ENCODE data around the gene PRELID1.

The PRELID1 gene

GRCh38 chr5:177288191-177288590, 15.4 kb upstream of the PRELID1 start:
- H3K9me3 ChIP-seq (ENCODE audit: low read length) = no peaks in the 10 kb centered on the region
- H2AFZ ChIP-seq (ENCODE audit: low read depth, low read length) = no peak overlapping the region
- no peak overlapping the region for H3K4me3 ChIP-seq (ENCODE audit: low read length)
- no peaks in the 10 kb centered on the region for H3K4me1 ChIP-seq (ENCODE audit: insufficient read depth, low read length)
- peaks cover 2% of the 10 kb centered on the region for H3K27me3 ChIP-seq (ENCODE audit: insufficient read depth, low read length)
- no peaks in the 10 kb centered on the region for H3K36me3 ChIP-seq (ENCODE audit: insufficient read depth, low read length)

GRCh38 chr5:177290816-177291596, 12.6 kb upstream of the PRELID1 start:
- no peak overlapping the region for H2AFZ ChIP-seq (ENCODE audit: low read depth, low read length)
- no peaks in the 10 kb centered on the region for H3K4me1 ChIP-seq (ENCODE audit: insufficient read depth, low read length)
- H3K27me3 ChIP-seq (ENCODE audit: insufficient read depth, low read length) = no peaks in the 10 kb centered on the region
- H3K9me3 ChIP-seq (ENCODE audit: low read length) = no peaks in the 10 kb centered on the region
- H3K4me3 ChIP-seq (ENCODE audit: low read length) = no peak overlapping the region
- no peaks in the 10 kb centered on the region for H3K36me3 ChIP-seq (ENCODE audit: insufficient read depth, low read length)

GRCh38 chr5:177291735-177292134, 11.9 kb upstream of the PRELID1 start:
- Histone ChIP-seq H3K4me3 (ENCODE audit: low read length) (no peak overlapping the region), H3K27me3 (ENCODE audit: insufficient read depth, low read length) (no peaks in the 10 kb centered on the region), H3K9me3 (ENCODE audit: low read length) (no peaks in the 10 kb centered on the region), H3K4me1 (ENCODE audit: insufficient read depth, low read length) (no peaks in the 10 kb centered on the region), H3K36me3 (ENCODE audit: insufficient read depth, low read length) (no peaks in the 10 kb centered on the region), H2AFZ (ENCODE audit: low read depth, low read length) (no peak overlapping the region)

- Histone ChIP-seq H3K4me1 (ENCODE audit: insufficient read depth, low read length) (no peaks in the 10 kb centered on the region), H3K4me3 (ENCODE audit: low read length) (no peak overlapping the region), H3K36me3 (ENCODE audit: insufficient read depth, low read length) (no peaks in the 10 kb centered on the region), H3K9me3 (ENCODE audit: low read length) (no peaks in the 10 kb centered on the region), H2AFZ (ENCODE audit: low read depth, low read length) (no peak overlapping the region), H3K27me3 (ENCODE audit: insufficient read depth, low read length) (no peaks in the 10 kb centered on the region)
Observed at GRCh38 chr5:177293819-177294581, 9.6 kb upstream of the PRELID1 start.

GRCh38 chr5:177294632-177295031, 9.0 kb upstream of the PRELID1 start:
- H3K36me3 ChIP-seq (ENCODE audit: insufficient read depth, low read length) = no peaks in the 10 kb centered on the region
- H2AFZ ChIP-seq (ENCODE audit: low read depth, low read length) = no peak overlapping the region
- H3K9me3 ChIP-seq (ENCODE audit: low read length) = no peaks in the 10 kb centered on the region
- H3K4me3 ChIP-seq (ENCODE audit: low read length) = no peak overlapping the region
- H3K4me1 ChIP-seq (ENCODE audit: insufficient read depth, low read length) = no peaks in the 10 kb centered on the region
- H3K27me3 ChIP-seq (ENCODE audit: insufficient read depth, low read length) = no peaks in the 10 kb centered on the region

- Histone ChIP-seq H3K36me3 (ENCODE audit: insufficient read depth, low read length) (peaks cover 3% of the 10 kb centered on the region), H3K4me1 (ENCODE audit: insufficient read depth, low read length) (no peaks in the 10 kb centered on the region), H3K4me3 (ENCODE audit: low read length) (no peak overlapping the region), H3K9me3 (ENCODE audit: low read length) (no peaks in the 10 kb centered on the region), H3K27me3 (ENCODE audit: insufficient read depth, low read length) (no peaks in the 10 kb centered on the region), H2AFZ (ENCODE audit: low read depth, low read length) (no peak overlapping the region)
Observed at GRCh38 chr5:177295924-177296323, 7.7 kb upstream of the PRELID1 start.

GRCh38 chr5:177296581-177296980, 7.0 kb upstream of the PRELID1 start:
- Histone ChIP-seq H3K27me3 (ENCODE audit: insufficient read depth, low read length) (no peaks in the 10 kb centered on the region), H3K9me3 (ENCODE audit: low read length) (no peaks in the 10 kb centered on the region), H3K36me3 (ENCODE audit: insufficient read depth, low read length) (peaks cover 6% of the 10 kb centered on the region)

GRCh38 chr5:177297922-177298321, 5.7 kb upstream of the PRELID1 start:
- Histone ChIP-seq H3K27me3 (ENCODE audit: insufficient read depth, low read length) (no peaks in the 10 kb centered on the region), H2AFZ (ENCODE audit: low read depth, low read length) (no peak overlapping the region), H3K9me3 (ENCODE audit: low read length) (no peaks in the 10 kb centered on the region), H3K4me1 (ENCODE audit: insufficient read depth, low read length) (peaks cover 8% of the 10 kb centered on the region), H3K4me3 (ENCODE audit: low read length) (no peak overlapping the region), H3K36me3 (ENCODE audit: insufficient read depth, low read length) (peaks cover 13% of the 10 kb centered on the region)

More at GRCh38 chr5:177296581-177296980, 7.0 kb upstream of the PRELID1 start:
- Histone ChIP-seq H2AFZ (ENCODE audit: low read depth, low read length) (no peak overlapping the region), H3K4me1 (ENCODE audit: insufficient read depth, low read length) (no peaks in the 10 kb centered on the region), H3K4me3 (ENCODE audit: low read length) (no peak overlapping the region)

- Histone ChIP-seq H2AFZ (ENCODE audit: low read depth, low read length) (no peak overlapping the region), H3K9me3 (ENCODE audit: low read length) (no peaks in the 10 kb centered on the region), H3K4me3 (ENCODE audit: low read length) (no peak overlapping the region), H3K4me1 (ENCODE audit: insufficient read depth, low read length) (peaks cover 15% of the 10 kb centered on the region), H3K36me3 (ENCODE audit: insufficient read depth, low read length) (peaks cover 15% of the 10 kb centered on the region), H3K27me3 (ENCODE audit: insufficient read depth, low read length) (no peaks in the 10 kb centered on the region)
Observed at GRCh38 chr5:177299697-177300096, 3.9 kb upstream of the PRELID1 start.

- H3K36me3 ChIP-seq (ENCODE audit: insufficient read depth, low read length) = peaks cover 18% of the 10 kb centered on the region
- H3K9me3 ChIP-seq (ENCODE audit: low read length) = no peaks in the 10 kb centered on the region
- H3K4me3 ChIP-seq (ENCODE audit: low read length) = no peak overlapping the region
- no peaks in the 10 kb centered on the region for H3K27me3 ChIP-seq (ENCODE audit: insufficient read depth, low read length)
- peaks cover 19% of the 10 kb centered on the region for H3K4me1 ChIP-seq (ENCODE audit: insufficient read depth, low read length)
- no peak overlapping the region for H2AFZ ChIP-seq (ENCODE audit: low read depth, low read length)
Observed at GRCh38 chr5:177300236-177300880, 3.2 kb upstream of the PRELID1 start.

GRCh38 chr5:177300951-177301350, 2.6 kb upstream of the PRELID1 start:
- no peak overlapping the region for H2AFZ ChIP-seq (ENCODE audit: low read depth, low read length)
- H3K9me3 ChIP-seq (ENCODE audit: low read length) = no peaks in the 10 kb centered on the region
- no peak overlapping the region for H3K4me3 ChIP-seq (ENCODE audit: low read length)
- peaks cover 24% of the 10 kb centered on the region for H3K36me3 ChIP-seq (ENCODE audit: insufficient read depth, low read length)
- no peaks in the 10 kb centered on the region for H3K27me3 ChIP-seq (ENCODE audit: insufficient read depth, low read length)
- peaks cover 19% of the 10 kb centered on the region for H3K4me1 ChIP-seq (ENCODE audit: insufficient read depth, low read length)

- Histone ChIP-seq H3K27me3 (ENCODE audit: insufficient read depth, low read length) (no peaks in the 10 kb centered on the region), H2AFZ (ENCODE audit: low read depth, low read length) (no peak overlapping the region), H3K4me3 (ENCODE audit: low read length) (no peak overlapping the region), H3K9me3 (ENCODE audit: low read length) (no peaks in the 10 kb centered on the region), H3K36me3 (ENCODE audit: insufficient read depth, low read length) (peaks cover 31% of the 10 kb centered on the region), H3K4me1 (ENCODE audit: insufficient read depth, low read length) (peaks cover 19% of the 10 kb centered on the region)
Observed at GRCh38 chr5:177301503-177302165, 2.0 kb upstream of the PRELID1 start.

All from neuron (in vitro differentiated cells).